ENCODE results near the gene CCDC43.
"Not testable (repeated sequence)": the region's sequence is repeated elsewhere in the genome, so short reads cannot be mapped to it uniquely, and the experiment has no call there.

CCDC43 gene

DNA sequence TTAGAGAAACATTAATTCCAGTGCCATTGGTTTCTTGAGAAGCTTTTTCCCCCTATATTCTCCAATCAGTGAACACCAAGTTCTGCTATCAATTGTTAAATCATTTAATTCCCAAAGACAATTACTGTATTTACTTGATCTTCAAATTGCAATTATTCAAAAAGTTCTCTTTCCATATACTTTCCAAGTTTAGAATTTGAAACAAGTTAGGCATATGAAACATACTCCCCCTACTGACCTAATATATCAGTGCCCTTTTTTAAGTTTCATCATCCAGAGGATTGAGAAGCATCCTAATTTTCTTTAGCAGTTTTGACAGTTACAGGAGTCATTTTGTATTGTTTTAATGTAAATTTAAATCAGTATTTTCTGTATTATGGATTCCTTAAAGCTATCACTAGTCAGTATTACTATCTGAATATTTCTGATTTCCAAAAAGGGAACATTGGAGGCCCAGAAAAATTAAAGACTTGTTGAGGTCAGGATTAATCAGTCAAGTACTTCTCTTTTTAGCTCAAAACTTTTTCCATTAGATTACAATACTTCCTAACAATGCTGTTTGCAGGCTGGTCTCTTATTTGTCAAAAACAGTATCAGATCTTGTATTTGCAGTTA lies 17.0 kb downstream of the CCDC43 start:
- no peak for DNase-seq (ENCODE audit: extremely low read depth in 1 of 2, low read depth in 1 of 2)

- no peak for DNase-seq (ENCODE audit: extremely low read depth in 1 of 2, low read depth in 1 of 2)
These were observed 23.6 kb downstream of the CCDC43 start for GRCh38 chr17:44666006-44666405.

DNA sequence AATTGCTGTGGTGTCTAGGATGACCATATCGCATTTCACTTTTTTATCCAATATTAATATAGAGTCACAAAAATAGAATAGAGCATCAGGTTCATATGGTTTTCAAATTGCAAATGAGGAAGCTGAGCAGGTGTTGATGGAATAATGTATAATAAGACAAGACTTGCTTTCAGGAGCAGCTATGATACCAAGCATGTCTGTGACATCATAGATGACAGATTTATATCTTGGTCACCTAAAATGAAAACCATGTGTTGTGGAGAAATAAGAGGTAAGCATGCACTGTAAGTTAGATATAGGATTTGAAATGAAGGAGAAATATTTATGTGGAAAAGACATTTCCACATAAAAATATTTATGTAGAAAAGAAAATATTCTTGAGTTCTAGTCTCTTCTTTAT lies 24.7 kb downstream of the CCDC43 start:
- no peak for DNase-seq (ENCODE audit: extremely low read depth in 1 of 2, low read depth in 1 of 2)

- DNase-seq (ENCODE audit: extremely low read depth in 1 of 2, low read depth in 1 of 2), result no peak
These were observed 26.5 kb downstream of the CCDC43 start for GRCh38 chr17:44663095-44663494.

DNA sequence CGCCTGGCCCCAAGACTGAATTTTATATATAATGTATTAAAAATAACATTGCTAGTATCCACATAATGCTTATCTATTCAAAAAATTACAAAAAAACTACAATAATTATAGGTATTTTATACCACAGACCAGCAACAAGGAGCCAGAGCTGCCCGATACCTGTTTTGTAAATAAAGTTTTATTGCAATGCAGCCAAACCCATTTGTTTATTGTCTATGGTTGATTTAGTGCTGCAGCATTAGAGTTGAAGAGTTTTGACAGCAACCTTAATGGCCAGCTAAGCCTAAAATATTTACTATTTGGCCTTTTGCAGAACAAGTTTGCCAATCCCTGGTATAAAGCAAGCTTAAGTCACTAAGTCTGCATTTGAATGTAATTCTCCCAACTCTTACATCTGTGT lies 27.7 kb downstream of the CCDC43 start:
- no peak for DNase-seq (ENCODE audit: extremely low read depth in 1 of 2, low read depth in 1 of 2)

DNA sequence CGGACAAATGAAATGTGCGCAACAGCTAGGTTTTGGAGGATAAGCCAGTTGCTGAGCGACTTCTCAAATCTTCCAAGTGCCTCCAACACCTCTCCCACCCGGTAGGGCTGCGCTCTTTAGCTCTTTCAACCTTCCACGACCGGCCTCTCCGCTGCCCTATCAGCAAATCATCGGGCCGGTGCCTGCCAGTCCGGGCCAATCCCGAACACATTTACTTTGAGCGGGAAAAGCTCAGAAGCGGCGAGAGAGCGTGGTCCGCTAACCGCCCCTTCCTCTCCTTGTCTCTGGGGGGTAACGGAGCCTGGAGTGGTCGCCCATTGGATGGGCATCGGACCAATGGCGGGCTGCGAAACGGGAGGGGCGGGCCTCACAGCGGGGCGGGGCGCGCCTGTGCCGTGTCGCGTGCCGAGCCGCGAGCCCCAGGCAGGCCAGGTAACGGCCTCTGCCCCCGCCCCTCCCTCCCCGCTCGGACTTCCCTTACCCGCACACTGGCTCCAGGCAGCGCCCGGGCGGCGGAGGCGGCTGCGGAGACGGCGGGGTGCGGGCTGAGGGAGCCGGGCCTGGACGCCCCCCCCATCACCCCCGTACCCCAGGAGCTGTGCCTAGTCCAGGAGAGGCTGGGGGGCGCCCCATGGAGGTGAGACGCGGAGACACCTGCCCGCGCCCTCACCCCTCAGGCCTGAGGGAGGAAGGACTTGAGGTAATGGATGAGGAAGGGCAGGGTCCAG lies 33.4 kb downstream of the CCDC43 start, which contains the start of gene MEIOC:
Gene MEIOC (plus strand): TSS at position 486 of the 728 bp plus-strand sequence. CDS start 146 bp downstream, at position 632.
- peak; percentile 14 to 18 for DNase-seq (ENCODE audit: extremely low read depth in 1 of 2, low read depth in 1 of 2)

- DNase-seq (ENCODE audit: extremely low read depth in 1 of 2, low read depth in 1 of 2), result no peak
These were observed 35.6 kb downstream of the CCDC43 start for GRCh38 chr17:44653954-44654353.

- no peak for DNase-seq (ENCODE audit: extremely low read depth in 1 of 2, low read depth in 1 of 2)
These were observed 36.2 kb downstream of the CCDC43 start for GRCh38 chr17:44653384-44653783.

DNA sequence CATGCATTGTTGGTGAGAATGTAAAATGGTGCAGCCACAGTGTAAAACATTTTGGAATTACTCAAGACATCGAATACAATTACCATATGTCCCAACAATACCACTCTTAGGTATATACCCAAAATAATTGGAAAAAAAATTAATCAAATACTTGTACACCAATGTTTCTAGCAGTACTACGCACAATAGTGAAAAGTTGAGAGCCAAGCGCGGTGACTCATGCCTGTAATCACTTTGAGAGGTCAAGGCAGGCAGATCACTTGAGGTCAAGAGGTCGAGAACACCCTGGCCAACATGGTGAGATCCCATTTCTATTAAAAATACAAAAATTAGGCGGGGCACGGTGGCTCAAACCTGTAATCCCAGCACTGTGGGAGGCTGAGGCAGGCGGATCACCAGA lies 36.8 kb downstream of the CCDC43 start:
- DNase-seq (ENCODE audit: extremely low read depth in 1 of 2, low read depth in 1 of 2), result no peak

GRCh38 chr17:44651228-44651627 lies 38.3 kb downstream of the CCDC43 start:
- no peak for DNase-seq (ENCODE audit: extremely low read depth in 1 of 2, low read depth in 1 of 2)

GRCh38 chr17:44648963-44649362 lies 40.6 kb downstream of the CCDC43 start:
- DNase-seq (ENCODE audit: extremely low read depth in 1 of 2, low read depth in 1 of 2), result no peak

DNA sequence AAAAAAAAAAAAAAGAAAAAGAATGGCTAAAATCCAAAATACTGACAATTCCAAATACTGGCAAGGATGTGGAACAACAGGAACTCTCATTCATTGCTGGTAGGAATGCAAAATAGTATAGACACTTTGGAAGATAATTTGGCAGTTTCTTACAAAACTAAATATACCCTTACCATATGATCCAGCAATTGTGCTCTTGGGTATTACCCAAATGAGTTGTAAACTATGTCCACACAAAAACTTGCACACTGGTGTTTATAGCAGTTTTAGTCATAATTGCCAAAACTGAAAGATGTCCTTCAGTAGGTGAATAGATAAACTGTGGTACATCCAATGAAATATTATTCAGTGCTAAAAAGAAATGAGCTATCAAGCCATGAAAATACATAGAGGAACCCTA lies 41.8 kb downstream of the CCDC43 start:
- DNase-seq (ENCODE audit: extremely low read depth in 1 of 2, low read depth in 1 of 2), result no peak

- DNase-seq (ENCODE audit: extremely low read depth in 1 of 2, low read depth in 1 of 2), result no peak
These were observed 43.3 kb downstream of the CCDC43 start for GRCh38 chr17:44646280-44646679.

DNA sequence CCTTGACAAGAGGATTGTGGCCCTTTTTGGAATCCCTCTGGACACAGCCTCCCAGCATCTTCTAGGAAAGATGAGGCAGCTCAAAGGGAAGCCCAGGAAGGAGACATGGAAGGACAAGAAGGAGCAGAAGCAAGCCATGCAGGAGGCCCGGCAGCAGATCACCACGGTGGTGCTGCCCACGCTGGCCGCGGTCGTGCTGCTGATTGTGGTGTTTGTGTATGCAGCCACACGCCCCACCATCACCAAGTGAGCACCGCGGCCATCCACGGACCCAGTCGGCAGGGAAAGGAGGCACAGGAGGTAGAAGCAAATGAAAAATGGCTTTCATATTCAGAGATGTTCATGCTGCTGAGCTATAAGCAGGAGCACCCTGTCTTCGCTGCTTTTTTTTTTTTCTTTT lies 44.2 kb downstream of the CCDC43 start:
- no peak for DNase-seq (ENCODE audit: extremely low read depth in 1 of 2, low read depth in 1 of 2)

- no peak for DNase-seq (ENCODE audit: extremely low read depth in 1 of 2, low read depth in 1 of 2)
These were observed 46.7 kb downstream of the CCDC43 start for GRCh38 chr17:44642834-44643233.

- DNase-seq (ENCODE audit: extremely low read depth in 1 of 2, low read depth in 1 of 2), result no peak
These were observed 52.5 kb downstream of the CCDC43 start for GRCh38 chr17:44637066-44637465.

GRCh38 chr17:44636562-44636961 lies 53.0 kb downstream of the CCDC43 start:
- DNase-seq (ENCODE audit: extremely low read depth in 1 of 2, low read depth in 1 of 2), result no peak

GRCh38 chr17:44634401-44634800 lies 55.2 kb downstream of the CCDC43 start:
- DNase-seq (ENCODE audit: extremely low read depth in 1 of 2, low read depth in 1 of 2), result not testable (repeated sequence)

DNA sequence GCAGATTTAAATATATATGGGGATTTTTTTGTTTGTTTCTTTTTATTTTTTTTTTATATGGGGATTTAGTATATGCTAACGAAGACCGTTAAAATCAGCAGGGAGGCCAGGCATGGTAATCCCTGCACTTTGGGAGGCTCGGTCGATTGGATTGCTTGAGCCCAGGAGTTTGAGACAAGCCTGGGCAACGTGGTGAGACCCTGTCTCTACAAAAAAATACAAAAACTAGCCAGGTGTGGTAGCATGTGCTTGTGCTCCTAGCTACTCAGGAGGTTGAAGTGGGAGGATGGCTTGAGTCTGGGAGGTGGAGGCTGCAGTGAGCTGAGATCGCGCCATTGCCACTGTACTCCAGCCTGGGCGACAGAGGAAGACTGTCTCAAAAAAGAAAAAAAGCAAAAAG lies 55.6 kb downstream of the CCDC43 start:
- no peak for DNase-seq (ENCODE audit: extremely low read depth in 1 of 2, low read depth in 1 of 2)

GRCh38 chr17:44630703-44631102 lies 58.9 kb downstream of the CCDC43 start:
- DNase-seq (ENCODE audit: extremely low read depth in 1 of 2, low read depth in 1 of 2), result no peak

DNA sequence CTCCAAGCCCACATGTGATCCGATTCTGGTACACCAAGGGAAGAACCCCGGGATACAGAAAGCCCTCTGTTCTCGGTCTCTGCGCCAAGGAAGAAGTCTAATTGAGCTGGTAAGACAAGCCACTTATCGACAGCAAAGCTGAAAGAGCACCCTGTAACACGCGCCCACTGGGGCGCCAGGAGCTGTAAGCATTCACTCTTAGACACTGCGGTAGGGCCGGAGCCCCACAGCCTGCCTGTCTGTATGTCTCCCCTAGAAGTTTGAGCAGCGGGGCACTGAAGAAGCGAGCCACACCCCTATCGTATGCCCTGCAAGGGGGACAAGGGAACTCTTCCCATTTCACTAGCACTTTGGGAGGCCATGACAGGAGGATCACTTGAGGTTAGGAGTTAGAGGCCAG lies 60.3 kb downstream of the CCDC43 start:
- DNase-seq (ENCODE audit: extremely low read depth in 1 of 2, low read depth in 1 of 2), result no peak
